HepG2 (cell line): ENCODE results near the gene RHBDD1. TPM values are rescaled to one million over a fixed set of nuclear protein-coding genes. Genes with fewer than 3 reads are reported as not detected.
A peak's percentile ranks its signal among the peaks of the same experiment; 100 is the strongest.

Source experiments
- ATAC-seq: fragments of 200-7000 bp; cut with Tn5 transposase; 3 replicates; pipeline ENCODE4 v1.9.1; 2020; ENCODE audit warnings: mild to moderate bottlenecking, moderate library complexity
- BruUV-seq: library from RNA; stranded (reverse); fragments of 400-500 nt; replicated peaks from 2 replicates; lab custom pipeline; 2021; lab: Mats Ljungman, UMichigan
- CTCF ChIA-PET: fragments of 300-600 bp; formaldehyde crosslinking; extraction: SDS; loops from one replicate; lab custom pipeline; 2021; ENCODE audit warnings: low total read pairs, inconsistent platforms, low intra/inter-chr PET ratio; lab: Yijun Ruan, JAX
- POLR2A ChIA-PET: fragments of 350-600 bp; sonication (Branson Sonifier 250); formaldehyde crosslinking; loops from one replicate; lab custom pipeline; 2020; ENCODE audit warnings: antibody characterized with exemption, inconsistent platforms; lab: Yijun Ruan, JAX
- DNase-seq: peaks from one replicate; pipeline ENCODE4 v3.0.0-alpha.2; 2015; ENCODE audit warnings: low spot score
- FAIRE-seq: peaks from 3 replicates; lab custom pipeline; 2011; peaks lifted over from hg19 to GRCh38; lab: Jason Lieb, UNC
- H2AFZ ChIP-seq: one replicate; pipeline ENCODE4 v1.6.1; 2011; ENCODE audit warnings: low read length, inconsistent platforms
- H3K27ac ChIP-seq: fragments of 300-600 bp; 3 replicates; pipeline ENCODE4 v1.8.0; 2011; ENCODE audit warnings: mixed run types, mild to moderate bottlenecking, mixed read lengths, low read length, inconsistent platforms; ENCODE audit not compliant: insufficient read depth; ENCODE audit errors: extremely low read length
- H3K27me3 ChIP-seq, 2 experiments: fragments of 200-600 bp in 1 of 2; 2 replicates in 1 of 2; 3 replicates in 1 of 2; pipeline versions ENCODE4 v1.6.0 to v1.8.0; 2011; ENCODE audit warnings: low read length in 2 of 2, mild to moderate bottlenecking in 2 of 2, moderate library complexity in 2 of 2, inconsistent platforms in 1 of 2; ENCODE audit not compliant: insufficient read depth in 2 of 2, control insufficient read depth in 1 of 2
- H3K36me3 ChIP-seq, 2 experiments: fragments of 200-600 bp in 1 of 2; replicated peaks in 1 of 2; 2 replicates in 1 of 2; 3 replicates in 1 of 2; pipeline versions ENCODE4 v1.5.1 to v1.8.0; 2011; ENCODE audit warnings: low read length in 2 of 2, inconsistent platforms in 1 of 2; ENCODE audit not compliant: insufficient read depth in 2 of 2, control insufficient read depth in 1 of 2
- H3K4me1 ChIP-seq: 2 replicates; pipeline ENCODE4 v1.5.1; 2012; ENCODE audit warnings: low read length, inconsistent platforms; ENCODE audit not compliant: insufficient read depth
- H3K4me2 ChIP-seq: 2 replicates; pipeline ENCODE4 v1.6.0; 2011; ENCODE audit warnings: low read depth, low read length, inconsistent platforms
- H3K4me3 ChIP-seq, 3 experiments: fragments of 200-600 bp in 1 of 3; sonication (generic), shearing (Covaris generic) in 1 of 3; replicated peaks in 1 of 3; 2 replicates each; pipeline ENCODE4 v1.5.1; 2011 to 2016; ENCODE audit warnings: low read length in 3 of 3, inconsistent platforms in 2 of 3, low read depth in 2 of 3, mild to moderate bottlenecking in 2 of 3, control low read depth in 1 of 3, mixed read lengths in 1 of 3; ENCODE audit not compliant: insufficient read depth in 1 of 3
- H3K79me2 ChIP-seq: one replicate; pipeline ENCODE4 v1.6.1; 2011; ENCODE audit warnings: low read length, inconsistent platforms; ENCODE audit not compliant: insufficient read depth
- H3K9ac ChIP-seq: 2 replicates; pipeline ENCODE4 v1.6.0; 2011; ENCODE audit warnings: mild to moderate bottlenecking, low read depth, low read length, inconsistent platforms; ENCODE audit not compliant: insufficient read depth
- H3K9me3 ChIP-seq: 2 replicates; pipeline ENCODE4 v1.5.1; 2012; ENCODE audit warnings: mild to moderate bottlenecking, low read length
- H4K20me1 ChIP-seq: 2 replicates; pipeline ENCODE4 v1.6.0; 2011; ENCODE audit warnings: inconsistent platforms, mild to moderate bottlenecking, low read length, moderate library complexity; ENCODE audit not compliant: insufficient read depth
- ATAD3A ChIP-seq: sonication (generic); formaldehyde crosslinking; IDR thresholded peaks from 2 replicates; pipeline ENCODE4 v1.4.0; 2020; ENCODE audit warnings: missing genetic modification reagents
- ATRX ChIP-seq: sonication (generic); formaldehyde crosslinking; IDR thresholded peaks from 2 replicates; pipeline ENCODE4 v1.4.0; 2020; ENCODE audit warnings: missing genetic modification reagents, borderline replicate concordance
- CEBPB ChIP-seq: IDR thresholded peaks from 2 replicates; pipeline ENCODE4 v1.6.1; 2011; ENCODE audit warnings: low read depth, low read length, improper control_type of control experiment, borderline replicate concordance
- ETV6 ChIP-seq: sonication (generic); formaldehyde crosslinking; conservative IDR thresholded peaks from 2 replicates; pipeline ENCODE4 v1.4.0; 2020; ENCODE audit warnings: missing genetic modification reagents
- HNRNPK ChIP-seq: fragments of 200-400 bp; formaldehyde crosslinking; IDR thresholded peaks from 2 replicates; pipeline ENCODE4 v1.6.1; 2018; ENCODE audit warnings: low read length, low read depth, moderate library complexity, mild to moderate bottlenecking; ENCODE audit not compliant: poor library complexity, severe bottlenecking
- KAT2B ChIP-seq: fragments of 150-350 bp; IDR thresholded peaks from 2 replicates; pipeline ENCODE4 v1.6.1; 2014; ENCODE audit warnings: low read depth, low read length, borderline replicate concordance
- SIX4 ChIP-seq: sonication (generic); formaldehyde crosslinking; IDR thresholded peaks from 2 replicates; pipeline ENCODE4 v1.4.0; 2020; ENCODE audit warnings: missing genetic modification reagents
- SRSF9 ChIP-seq: fragments of 200-400 bp; formaldehyde crosslinking; IDR thresholded peaks from 2 replicates; pipeline ENCODE4 v1.6.1; 2018; ENCODE audit warnings: borderline replicate concordance, mild to moderate bottlenecking, low read depth, low read length; ENCODE audit not compliant: insufficient read depth, poor library complexity, severe bottlenecking
- YEATS4 ChIP-seq: sonication (generic); formaldehyde crosslinking; IDR thresholded peaks from 2 replicates; pipeline ENCODE4 v1.4.0; 2020; ENCODE audit warnings: missing genetic modification reagents, borderline replicate concordance
- ZNF274 ChIP-seq: sonication (generic); formaldehyde crosslinking; IDR thresholded peaks from 2 replicates; pipeline ENCODE4 v1.5.1; 2020; ENCODE audit warnings: mild to moderate bottlenecking, missing genetic modification reagents
- ZNF563 ChIP-seq: sonication (generic); formaldehyde crosslinking; IDR thresholded peaks from 2 replicates; pipeline ENCODE4 v1.8.0; 2022; ENCODE audit warnings: mild to moderate bottlenecking, moderate library complexity, missing genetic modification reagents
- ZNF674 ChIP-seq: sonication (generic); formaldehyde crosslinking; IDR thresholded peaks from 2 replicates; pipeline ENCODE4 v1.5.0; 2020; ENCODE audit warnings: low read depth, mild to moderate bottlenecking, missing genetic modification reagents
- ZNF850 ChIP-seq: sonication (generic); formaldehyde crosslinking; conservative IDR thresholded peaks from 2 replicates; pipeline ENCODE4 v1.9.0; 2021; ENCODE audit warnings: mild to moderate bottlenecking, missing genetic modification reagents
- ZSCAN30 ChIP-seq: sonication (generic); formaldehyde crosslinking; IDR thresholded peaks from 2 replicates; pipeline ENCODE4 v1.5.0; 2020; ENCODE audit warnings: mild to moderate bottlenecking, missing genetic modification reagents
- WGBS: methylation state at CpG from one replicate; pipeline ENCODE4 v1.1.6; 2017; ENCODE audit warnings: low lambda C conversion rate; 5-methylcytosine and 5-hydroxymethylcytosine counted together
- in situ Hi-C: cut with HindIII; loops from 2 replicates; pipeline ENCODE4 v1.10.0; 2017; ENCODE audit warnings: low pct_unique_long_range_greater_than_20kb; ENCODE audit not compliant: extremely low pct_ligation_motif_present
- intact Hi-C: fragments of 100-400 bp; cut with micrococcal nuclease; formaldehyde crosslinking; loops from one replicate; pipeline ENCODE4 v1.10.0; 2022; ENCODE audit not compliant: unreplicated experiment
- polyA plus RNA-seq, 8 experiments: library from polyadenylated mRNA; depleted of rRNA in 3 of 8; stranded (reverse) in 7 of 8; unstranded in 1 of 8; fragments of >200 nt; fragmentation: Illumina TruSeq in 4 of 8; extraction: Trizol in 4 of 8; gene quantifications; 2 replicates each; pipeline versions ENCODE4 v1.2.1 to v1.2.3, GENCODE V29; 2011 to 2016; ENCODE audit warnings: low read depth in 4 of 8, missing spikeins in 1 of 8, mixed read lengths in 1 of 8; ENCODE audit not compliant: insufficient read depth in 1 of 8
- total RNA-seq, 5 experiments: library from RNA; depleted of rRNA; stranded (reverse); fragments of >200 nt; fragmentation: Illumina TruSeq; extraction: Trizol; gene quantifications; 2 replicates each; pipeline ENCODE4 v1.2.3, GENCODE V29; 2016; ENCODE audit warnings: low read depth in 1 of 5
- TF ChIP-seq, protein P1 (sequence below): sonication (generic); formaldehyde crosslinking; IDR thresholded peaks from 2 replicates; pipeline ENCODE4 v1.8.1; 2023; ENCODE audit warnings: mild to moderate bottlenecking, missing genetic modification reagents
- TF ChIP-seq, protein P2 (sequence below): sonication (generic); formaldehyde crosslinking; IDR thresholded peaks from 2 replicates; pipeline ENCODE4 v1.4.0; 2020; ENCODE audit warnings: missing genetic modification reagents, mild to moderate bottlenecking, borderline replicate concordance

The RHBDD1 gene
- total and polyA plus RNA-seq, 2 of the 13 experiments (the other 11 are each of a cell fraction or from before 2014, with no cell fraction given), result 8.2 to 9.5 TPM

DNA sequence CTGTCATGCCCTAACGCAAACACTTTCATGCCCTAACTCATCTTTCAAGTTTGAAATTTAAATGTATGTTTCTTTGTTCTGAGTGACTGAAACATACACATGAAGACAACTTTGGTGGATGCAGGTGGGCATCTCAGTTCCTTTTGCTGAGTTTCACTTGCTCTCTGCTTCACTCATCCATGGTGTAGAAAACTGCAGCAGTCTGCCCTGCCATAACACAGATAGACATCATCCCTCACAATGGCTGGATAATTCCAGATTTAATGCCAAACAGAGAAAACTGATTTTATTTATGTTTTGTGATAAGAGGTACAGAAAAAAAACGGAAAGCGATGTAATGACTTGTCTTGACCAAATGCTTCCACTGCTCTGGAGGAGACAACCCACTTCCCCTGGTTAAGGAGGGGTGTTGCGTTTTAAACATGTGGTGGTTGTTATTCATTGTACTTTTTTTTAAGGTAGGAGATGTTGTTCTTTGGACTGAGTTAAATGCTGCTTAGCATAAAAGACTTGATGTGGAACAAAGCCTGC lies 70.4 kb downstream of the RHBDD1 start:
- in situ Hi-C loops (no loop called here), intact Hi-C loops (no loop called here)
- FAIRE-seq (peak; percentile 4), DNase-seq (no peak), ATAC-seq (no peak)
- no peaks in the 10 kb centered on the region for H3K36me3 ChIP-seq
- CTCF ChIA-PET, result no interaction called here
- H3K4me2 ChIP-seq, result no peak overlapping the region
- H4K20me1 ChIP-seq, result no peaks in the 10 kb centered on the region
- no peaks in the 10 kb centered on the region for H3K27me3 ChIP-seq
- no peaks in the 10 kb centered on the region for H3K4me1 ChIP-seq
- no peak for TF ChIP-seq ATRX
- no peak for TF ChIP-seq ETV6 (CRISPR knock-in tag)
- TF ChIP-seq ATAD3A, result no peak
- TF ChIP-seq SIX4, result no peak
- TF ChIP-seq ZSCAN30 (CRISPR knock-in tag), result no peak
- TF ChIP-seq CEBPB, result no peak
- no peak for TF ChIP-seq ZNF674
- TF ChIP-seq ZNF274, result no peak
- no peak for TF ChIP-seq SRSF9
- no peak for TF ChIP-seq HNRNPK
- H2AFZ ChIP-seq, result no peak overlapping the region
- H3K4me3 ChIP-seq, result no peak overlapping the region
- no peak overlapping the region for H3K9ac ChIP-seq
- no peaks in the 10 kb centered on the region for H3K9me3 ChIP-seq
- POLR2A ChIA-PET, result no interaction called here
- H3K79me2 ChIP-seq, result no peaks in the 10 kb centered on the region
- BruUV-seq, result no TSS peak
- no peak overlapping the region for H3K27ac ChIP-seq
- 73% methylated on average over 4 of the region's 4 CpGs for WGBS

DNA sequence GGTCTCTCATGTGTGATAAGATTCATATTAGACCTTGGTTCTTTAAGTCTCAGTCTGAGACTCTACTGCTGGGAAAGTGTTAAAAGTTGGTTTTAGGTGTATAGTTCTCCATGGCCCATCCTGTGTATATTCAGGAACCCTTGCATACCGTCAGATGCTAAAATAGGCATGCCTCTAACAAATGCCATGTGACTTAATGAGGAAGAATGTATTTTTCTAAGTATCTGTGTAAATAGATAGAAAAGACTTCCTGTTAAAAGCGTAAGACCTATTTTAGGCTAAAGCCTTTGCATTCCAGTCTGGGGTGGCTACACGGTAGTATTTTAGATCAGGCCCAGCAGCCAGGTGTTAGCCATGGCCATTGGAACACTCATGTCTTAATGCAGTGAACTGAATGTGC lies 73.3 kb downstream of the RHBDD1 start:
- no peak overlapping the region for H3K27ac ChIP-seq
- FAIRE-seq, result no peak
- CTCF ChIA-PET, result no interaction called here
- TF ChIP-seq, protein P1, sequence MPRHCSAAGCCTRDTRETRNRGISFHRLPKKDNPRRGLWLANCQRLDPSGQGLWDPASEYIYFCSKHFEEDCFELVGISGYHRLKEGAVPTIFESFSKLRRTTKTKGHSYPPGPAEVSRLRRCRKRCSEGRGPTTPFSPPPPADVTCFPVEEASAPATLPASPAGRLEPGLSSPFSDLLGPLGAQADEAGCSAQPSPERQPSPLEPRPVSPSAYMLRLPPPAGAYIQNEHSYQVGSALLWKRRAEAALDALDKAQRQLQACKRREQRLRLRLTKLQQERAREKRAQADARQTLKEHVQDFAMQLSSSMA (CRISPR knock-in tag), result no peak
- TF ChIP-seq ZNF563 (CRISPR knock-in tag) (no peak), KAT2B (no peak), ZNF850 (no peak), YEATS4 (CRISPR knock-in tag) (no peak)
- TF ChIP-seq, protein P2, sequence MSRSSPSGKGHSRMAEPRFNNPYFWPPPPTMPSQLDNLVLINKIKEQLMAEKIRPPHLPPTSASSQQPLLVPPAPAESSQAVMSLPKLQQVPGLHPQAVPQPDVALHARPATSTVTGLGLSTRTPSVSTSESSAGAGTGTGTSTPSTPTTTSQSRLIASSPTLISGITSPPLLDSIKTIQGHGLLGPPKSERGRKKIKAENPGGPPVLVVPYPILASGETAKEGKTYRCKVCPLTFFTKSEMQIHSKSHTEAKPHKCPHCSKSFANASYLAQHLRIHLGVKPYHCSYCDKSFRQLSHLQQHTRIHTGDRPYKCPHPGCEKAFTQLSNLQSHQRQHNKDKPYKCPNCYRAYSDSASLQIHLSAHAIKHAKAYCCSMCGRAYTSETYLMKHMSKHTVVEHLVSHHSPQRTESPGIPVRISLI (CRISPR knock-in tag), result no peak

More for the DNA sequence above, 73.3 kb downstream of the RHBDD1 start:
- in situ Hi-C loops, result no loop called here
- WGBS, result 88% methylated on average over 3 of the region's 3 CpGs
- Histone ChIP-seq H3K27me3 (no peaks in the 10 kb centered on the region), H3K4me3 (no peak overlapping the region), H3K9me3 (no peaks in the 10 kb centered on the region), H3K79me2 (no peaks in the 10 kb centered on the region), H3K4me2 (no peak overlapping the region), H4K20me1 (no peaks in the 10 kb centered on the region), H3K9ac (no peak overlapping the region), H3K36me3 (no peaks in the 10 kb centered on the region), H2AFZ (no peak overlapping the region), H3K4me1 (no peaks in the 10 kb centered on the region)
- no TSS peak for BruUV-seq
- ATAC-seq (no peak), DNase-seq (no peak)
- intact Hi-C loops, result no loop called here
- POLR2A ChIA-PET, result no interaction called here
